Cardiac muscle cell (in vitro differentiated cells and primary cell): ENCODE results near the gene CD48. TPM values are rescaled to one million over a fixed set of nuclear protein-coding genes. Genes with fewer than 3 reads are reported as not detected.

Experiments
- DNase-seq, 2 donors: peaks; one replicate each; pipeline versions ENCODE4 v3.0.0 to v3.0.0-alpha.2; 2010 to 2017; ENCODE audit warnings: low read depth in 1 of 2, low spot score in 1 of 2
- H3K27ac ChIP-seq: fragments of 200-600 bp; sonication (generic); 2 replicates; pipeline ENCODE4 v1.5.1; 2016
- H3K27me3 ChIP-seq: fragments of 200-600 bp; sonication (generic); 2 replicates; pipeline ENCODE4 v1.6.0; 2016; ENCODE audit warnings: control low read depth
- H3K36me3 ChIP-seq: fragments of 200-600 bp; sonication (generic); 2 replicates; pipeline ENCODE4 v1.5.1; 2016; ENCODE audit warnings: control low read depth
- H3K4me1 ChIP-seq: fragments of 200-600 bp; sonication (generic); 2 replicates; pipeline ENCODE4 v1.8.1; 2017; ENCODE audit warnings: low read depth, mild to moderate bottlenecking, mixed run types
- H3K4me3 ChIP-seq: fragments of 200-600 bp; sonication (generic); 2 replicates; pipeline ENCODE4 v1.5.1; 2016; ENCODE audit warnings: mild to moderate bottlenecking
- H3K9me3 ChIP-seq: fragments of 200-600 bp; sonication (generic); 2 replicates; pipeline ENCODE4 v1.5.1; 2017; ENCODE audit warnings: low read depth, mild to moderate bottlenecking, control low read depth
- CTCF ChIP-seq: IDR thresholded peaks from 2 replicates; pipeline ENCODE4 v1.5.1; 2012; ENCODE audit warnings: low read depth, mild to moderate bottlenecking, low read length
- polyA plus RNA-seq: library from polyadenylated mRNA; unstranded; fragments of >200 nt; fragmentation: Nextera tagmentation; extraction: Ambion mirVana; gene quantifications from 2 replicates; pipeline ENCODE4 v1.2.1, GENCODE V29; 2016
- total RNA-seq: library from RNA; depleted of rRNA; stranded (reverse); fragments of >200 nt; gene quantifications from 2 replicates; pipeline ENCODE4 v1.2.3, GENCODE V29; 2016

CD48 gene
- total RNA-seq = not detected in 2 replicates
- polyA plus RNA-seq = 0.26 TPM in 1 of 2 replicates, not detected in the other

GRCh38 chr1:160711602-160712311, at the start of gene CD48:
CD48 (minus strand) TSS chr1:160711822; CDS start chr1:160711763, 59 bp downstream.
- H3K4me1 ChIP-seq = peaks cover 17% of the 10 kb centered on the region
- DNase-seq = no peak
- TF ChIP-seq CTCF = no peak
- peaks cover 12% of the 10 kb centered on the region for H3K27me3 ChIP-seq
- no peaks in the 10 kb centered on the region for H3K9me3 ChIP-seq
- H3K4me3 ChIP-seq = no peak within 1 kb of the TSS
- no peaks in the 10 kb centered on the region for H3K36me3 ChIP-seq
- no peak within 1 kb of the TSS for H3K27ac ChIP-seq

- Histone ChIP-seq H3K27ac (no peak overlapping the region), H3K4me3 (no peak overlapping the region), H3K4me1 (no peaks in the 10 kb centered on the region), H3K36me3 (no peaks in the 10 kb centered on the region), H3K9me3 (no peaks in the 10 kb centered on the region), H3K27me3 (no peaks in the 10 kb centered on the region)
- DNase-seq = no peak
- TF ChIP-seq CTCF = no peak
These were observed 49.4 kb upstream of the CD48 start for GRCh38 chr1:160761046-160761445.

- H3K4me3 ChIP-seq = no peak overlapping the region
- no peaks in the 10 kb centered on the region for H3K36me3 ChIP-seq
- no peaks in the 10 kb centered on the region for H3K4me1 ChIP-seq
- H3K9me3 ChIP-seq = no peaks in the 10 kb centered on the region
- no peak overlapping the region for H3K27ac ChIP-seq
- H3K27me3 ChIP-seq = no peaks in the 10 kb centered on the region
- DNase-seq = no peak
- TF ChIP-seq CTCF = no peak
These were observed 48.1 kb upstream of the CD48 start for GRCh38 chr1:160759740-160760139.

- H3K27me3 ChIP-seq = no peaks in the 10 kb centered on the region
- no peak for TF ChIP-seq CTCF
- H3K4me3 ChIP-seq = no peak overlapping the region
- no peaks in the 10 kb centered on the region for H3K4me1 ChIP-seq
- H3K27ac ChIP-seq = no peak overlapping the region
- H3K9me3 ChIP-seq = no peaks in the 10 kb centered on the region
- H3K36me3 ChIP-seq = no peaks in the 10 kb centered on the region
- DNase-seq = no peak
These were observed 46.9 kb upstream of the CD48 start for GRCh38 chr1:160758521-160758920.

- DNase-seq = no peak
- Histone ChIP-seq H3K9me3 (no peaks in the 10 kb centered on the region), H3K27me3 (no peaks in the 10 kb centered on the region), H3K4me1 (no peaks in the 10 kb centered on the region), H3K4me3 (no peak overlapping the region), H3K27ac (no peak overlapping the region), H3K36me3 (no peaks in the 10 kb centered on the region)
- TF ChIP-seq CTCF = no peak
These were observed 45.2 kb upstream of the CD48 start for GRCh38 chr1:160756849-160757201.
